Measurements from ENCODE around the gene UVRAG.

DNA sequence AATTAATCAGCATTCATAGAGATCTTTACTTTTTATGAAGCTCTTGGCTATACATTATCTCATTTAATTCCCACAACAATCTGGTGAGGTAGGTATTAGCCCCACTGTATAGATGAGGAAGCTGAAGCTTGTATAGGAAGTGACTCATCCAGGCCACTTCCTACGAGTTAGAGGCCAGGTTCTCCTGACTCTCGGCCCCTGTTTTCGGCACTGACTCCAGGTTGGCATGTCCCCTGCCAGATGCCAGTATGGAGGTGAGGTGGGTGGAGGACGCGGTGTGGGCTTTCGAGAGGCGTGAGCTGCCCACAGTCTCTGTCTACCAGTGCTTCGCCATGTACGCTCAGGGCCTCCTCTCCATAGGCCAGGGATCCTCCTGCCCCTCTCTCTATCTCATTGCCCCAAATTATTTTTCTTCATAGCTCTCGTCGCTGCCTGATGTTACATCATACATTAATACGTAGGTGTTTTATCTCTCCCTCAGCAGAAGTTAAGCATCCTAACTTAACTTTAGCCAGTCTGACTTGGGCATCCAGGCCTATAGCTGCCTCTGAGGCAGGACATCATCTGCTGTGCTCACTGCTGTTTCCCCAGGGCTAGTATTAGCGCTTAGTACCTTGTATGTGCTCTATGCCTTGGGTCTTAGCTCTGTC, 37.4 kb upstream of the UVRAG start:
- TF ChIP-seq, protein P1, sequence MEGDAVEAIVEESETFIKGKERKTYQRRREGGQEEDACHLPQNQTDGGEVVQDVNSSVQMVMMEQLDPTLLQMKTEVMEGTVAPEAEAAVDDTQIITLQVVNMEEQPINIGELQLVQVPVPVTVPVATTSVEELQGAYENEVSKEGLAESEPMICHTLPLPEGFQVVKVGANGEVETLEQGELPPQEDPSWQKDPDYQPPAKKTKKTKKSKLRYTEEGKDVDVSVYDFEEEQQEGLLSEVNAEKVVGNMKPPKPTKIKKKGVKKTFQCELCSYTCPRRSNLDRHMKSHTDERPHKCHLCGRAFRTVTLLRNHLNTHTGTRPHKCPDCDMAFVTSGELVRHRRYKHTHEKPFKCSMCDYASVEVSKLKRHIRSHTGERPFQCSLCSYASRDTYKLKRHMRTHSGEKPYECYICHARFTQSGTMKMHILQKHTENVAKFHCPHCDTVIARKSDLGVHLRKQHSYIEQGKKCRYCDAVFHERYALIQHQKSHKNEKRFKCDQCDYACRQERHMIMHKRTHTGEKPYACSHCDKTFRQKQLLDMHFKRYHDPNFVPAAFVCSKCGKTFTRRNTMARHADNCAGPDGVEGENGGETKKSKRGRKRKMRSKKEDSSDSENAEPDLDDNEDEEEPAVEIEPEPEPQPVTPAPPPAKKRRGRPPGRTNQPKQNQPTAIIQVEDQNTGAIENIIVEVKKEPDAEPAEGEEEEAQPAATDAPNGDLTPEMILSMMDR (IDR thresholded peaks at IDR 0.05 in 8 of 11, conservative IDR thresholded peaks at IDR 0.05 in 3 of 11), result no peak
- TF ChIP-seq POLR2A (IDR thresholded peaks at IDR 0.05), result no peak

All from spleen (tissue), 7 donors.